Measurements from ENCODE around the gene NXNL1. TPM values are rescaled to one million over a fixed set of nuclear protein-coding genes. Genes with fewer than 3 reads are reported as not detected.
"Not testable (repeated sequence)": the region's sequence is repeated elsewhere in the genome, so short reads cannot be mapped to it uniquely, and the experiment has no call there.

NXNL1 gene
- total RNA-seq, 3 donors from 2014 or later (not counting 1 experiment from before 2014, with no cell fraction given): not detected

GRCh38 chr19:17481986-17482385 is 21.3 kb upstream of the NXNL1 start:
- Histone ChIP-seq H3K27ac (ENCODE audit: low read length) (no peak overlapping the region), H3K4me3 (ENCODE audit: low read length) (no peak overlapping the region), H3K27me3 (ENCODE audit: control insufficient read depth, insufficient read depth, low read length) (no peaks in the 10 kb centered on the region), H3K9me3 (ENCODE audit: control insufficient read depth, insufficient read depth, low read length) (no peaks in the 10 kb centered on the region), H3K4me1 (ENCODE audit: control insufficient read depth, insufficient read depth, low read length) (peaks cover 1% of the 10 kb centered on the region), H3K36me3 (ENCODE audit: control insufficient read depth, insufficient read depth, low read length) (no peaks in the 10 kb centered on the region)
- H3K27ac Mint-ChIP-seq: no peak overlapping the region
- H3K27me3 Mint-ChIP-seq (ENCODE audit: low read depth in 2 of 2): no peaks in the 10 kb centered on the region
- H3K4me1 Mint-ChIP-seq: peaks cover 6 to 12% of the 10 kb centered on the region in 2 donors
- intact Hi-C loops (cut with micrococcal nuclease): no loop called here
- no peaks in the 10 kb centered on the region for H3K9me3 Mint-ChIP-seq
- 94% methylated on average over 13 of the region's 13 CpGs for WGBS (ENCODE audit: insufficient coverage)
- H3K4me3 Mint-ChIP-seq: no peak overlapping the region
- ATAC-seq (no peak), DNase-seq (no peak)
- TF ChIP-seq CTCF (IDR thresholded peaks at IDR 0.05): no peak
- no peaks in the 10 kb centered on the region for H3K36me3 Mint-ChIP-seq

GRCh38 chr19:17479325-17479791 is 18.6 kb upstream of the NXNL1 start:
- no peak for ATAC-seq
- H3K36me3 ChIP-seq (ENCODE audit: control insufficient read depth, insufficient read depth, low read length): no peaks in the 10 kb centered on the region
- WGBS (ENCODE audit: insufficient coverage): 89% methylated on average over 5 of the region's 6 CpGs
- no peak overlapping the region for H3K27ac ChIP-seq (ENCODE audit: low read length)
- Mint-ChIP-seq H3K4me3 (no peak overlapping the region), H3K9me3 (no peaks in the 10 kb centered on the region), H3K27me3 (ENCODE audit: low read depth in 2 of 2) (no peaks in the 10 kb centered on the region), H3K4me1 (peaks cover 6 to 8% of the 10 kb centered on the region in 2 donors), H3K27ac (no peak overlapping the region), H3K36me3 (no peaks in the 10 kb centered on the region)
- no peak overlapping the region for H3K4me3 ChIP-seq (ENCODE audit: low read length)
- no peak for TF ChIP-seq CTCF (IDR thresholded peaks at IDR 0.05)
- no peaks in the 10 kb centered on the region for H3K27me3 ChIP-seq (ENCODE audit: control insufficient read depth, insufficient read depth, low read length)
- intact Hi-C loops (cut with micrococcal nuclease): no loop called here
- H3K9me3 ChIP-seq (ENCODE audit: control insufficient read depth, insufficient read depth, low read length): no peaks in the 10 kb centered on the region
- no peak for DNase-seq
- peaks cover 12% of the 10 kb centered on the region for H3K4me1 ChIP-seq (ENCODE audit: control insufficient read depth, insufficient read depth, low read length)

DNA sequence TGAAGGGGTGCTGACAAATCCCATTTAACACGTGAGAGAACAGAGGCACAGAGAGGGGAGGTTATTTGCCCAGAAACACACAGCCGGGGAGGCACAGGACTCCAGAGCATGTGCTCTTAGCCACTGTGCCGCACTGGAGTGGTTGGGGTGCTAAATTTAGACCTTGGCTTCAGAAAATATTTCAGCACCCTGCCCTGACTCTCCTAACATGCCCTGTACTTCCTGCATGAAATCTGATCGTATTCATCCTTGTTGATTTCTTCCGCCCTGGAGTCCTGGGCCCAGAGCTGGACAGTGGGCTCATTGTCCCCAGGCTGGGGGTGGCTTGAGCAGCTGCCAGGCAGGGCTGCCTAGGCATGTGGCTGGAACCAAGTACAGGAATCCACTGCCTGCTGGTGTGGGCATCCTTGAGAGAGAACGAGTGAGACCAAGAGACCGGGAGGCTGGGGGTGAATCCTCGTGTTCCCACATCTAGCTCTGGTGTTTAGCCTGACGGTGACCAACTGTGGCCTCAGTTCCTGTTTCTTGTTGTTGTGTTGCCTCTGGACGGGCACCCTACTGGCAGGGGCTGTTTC is 14.9 kb upstream of the NXNL1 start:
- Mint-ChIP-seq H3K27me3 (ENCODE audit: low read depth in 2 of 2) (no peaks in the 10 kb centered on the region), H3K36me3 (no peaks in the 10 kb centered on the region), H3K27ac (no peak overlapping the region), H3K4me1 (peaks cover 14 to 30% of the 10 kb centered on the region in 2 donors), H3K4me3 (no peak overlapping the region), H3K9me3 (no peaks in the 10 kb centered on the region)
- WGBS (ENCODE audit: insufficient coverage): 77% methylated on average over 10 of the region's 10 CpGs
- H3K27ac ChIP-seq (ENCODE audit: low read length): no peak overlapping the region
- H3K4me3 ChIP-seq (ENCODE audit: low read length): no peak overlapping the region
- H3K36me3 ChIP-seq (ENCODE audit: control insufficient read depth, insufficient read depth, low read length): no peaks in the 10 kb centered on the region
- intact Hi-C loops (cut with micrococcal nuclease): no loop called here
- TF ChIP-seq CTCF (IDR thresholded peaks at IDR 0.05): no peak
- ATAC-seq: no peak
- peaks cover 35% of the 10 kb centered on the region for H3K4me1 ChIP-seq (ENCODE audit: control insufficient read depth, insufficient read depth, low read length)
- no peaks in the 10 kb centered on the region for H3K27me3 ChIP-seq (ENCODE audit: control insufficient read depth, insufficient read depth, low read length)
- no peak for DNase-seq
- H3K9me3 ChIP-seq (ENCODE audit: control insufficient read depth, insufficient read depth, low read length): no peaks in the 10 kb centered on the region

- DNase-seq; H3K36me3 Mint-ChIP-seq; H3K36me3 ChIP-seq (ENCODE audit: control insufficient read depth, insufficient read depth, low read length); H3K4me3 Mint-ChIP-seq; H3K27me3 Mint-ChIP-seq (ENCODE audit: low read depth in 2 of 2); H3K27ac ChIP-seq (ENCODE audit: low read length); H3K9me3 ChIP-seq (ENCODE audit: control insufficient read depth, insufficient read depth, low read length); H3K27me3 ChIP-seq (ENCODE audit: control insufficient read depth, insufficient read depth, low read length); ATAC-seq; intact Hi-C loops (cut with micrococcal nuclease); H3K27ac Mint-ChIP-seq; H3K9me3 Mint-ChIP-seq; H3K4me3 ChIP-seq (ENCODE audit: low read length): not testable (repeated sequence)
- peaks cover 37% of the 10 kb centered on the region for H3K4me1 ChIP-seq (ENCODE audit: control insufficient read depth, insufficient read depth, low read length)
- 81% methylated on average over 6 of the region's 6 CpGs for WGBS (ENCODE audit: insufficient coverage)
- H3K4me1 Mint-ChIP-seq: peaks cover 17 to 36% of the 10 kb centered on the region in 2 donors
Observed at GRCh38 chr19:17475011-17475540, 14.3 kb upstream of the NXNL1 start.

Measured in natural killer cell (primary cell).